Suprapubic skin (tissue), 4 donors: ENCODE results near the gene RUNX1. TPM values are rescaled to one million over a fixed set of nuclear protein-coding genes. Genes with fewer than 3 reads are reported as not detected.

Source experiments
- DNase-seq, 2 donors: peaks; one replicate each; pipeline ENCODE4 v3.0.0-alpha.2; 2019; ENCODE audit warnings: low spot score in 2 of 2
- H3K27ac ChIP-seq: fragments of 200-600 bp; sonication (generic); one replicate; pipeline ENCODE4 v1.5.1; 2019
- H3K27me3 ChIP-seq: fragments of 200-600 bp; sonication (generic); one replicate; pipeline ENCODE4 v1.5.1; 2019
- H3K36me3 ChIP-seq: fragments of 200-600 bp; sonication (generic); one replicate; pipeline ENCODE4 v1.5.1; 2019
- H3K4me1 ChIP-seq: fragments of 200-600 bp; sonication (generic); one replicate; pipeline ENCODE4 v1.5.1; 2019
- H3K4me3 ChIP-seq: fragments of 200-600 bp; sonication (generic); one replicate; pipeline ENCODE4 v1.5.1; 2019; ENCODE audit warnings: mild to moderate bottlenecking
- H3K9me3 ChIP-seq: fragments of 200-600 bp; sonication (generic); one replicate; pipeline ENCODE4 v1.5.1; 2019
- CTCF ChIP-seq, 2 donors: fragments of 200-600 bp in 1 of 2; fragments of 450-650 bp in 1 of 2; sonication (generic) in 1 of 2; IDR thresholded peaks; one replicate each; pipeline ENCODE4 v1.5.1; 2016 to 2019; ENCODE audit warnings: antibody characterized with exemption in 2 of 2, mild to moderate bottlenecking in 1 of 2, moderate library complexity in 1 of 2
- EP300 ChIP-seq: sonication (generic); formaldehyde crosslinking; IDR thresholded peaks from one replicate; pipeline ENCODE4 v1.6.1; 2017; ENCODE audit warnings: antibody characterized with exemption
- POLR2A ChIP-seq, 2 donors: fragments of 450-650 bp; IDR thresholded peaks; one replicate each; pipeline ENCODE4 v1.6.1; 2017; ENCODE audit warnings: antibody characterized with exemption in 2 of 2, mild to moderate bottlenecking in 2 of 2, moderate library complexity in 2 of 2
- POLR2AphosphoS5 ChIP-seq, 3 donors: sonication (generic); formaldehyde crosslinking; IDR thresholded peaks; one replicate each; pipeline ENCODE4 v1.6.1; 2017; ENCODE audit warnings: antibody characterized with exemption in 3 of 3
- WGBS: methylation state at CpG from one replicate; pipeline ENCODE4 v1.1.5; 2018; 5-methylcytosine and 5-hydroxymethylcytosine counted together
- total RNA-seq, 4 donors: library from RNA; depleted of rRNA; stranded (reverse); fragments of >200 nt; gene quantifications; one replicate each; pipeline ENCODE4 v1.1.0, GENCODE V29; 2016

Gene RUNX1
- total RNA-seq, 4 donors from 2014 or later, result 15.4 to 26.7 (median 20.5) TPM

DNA sequence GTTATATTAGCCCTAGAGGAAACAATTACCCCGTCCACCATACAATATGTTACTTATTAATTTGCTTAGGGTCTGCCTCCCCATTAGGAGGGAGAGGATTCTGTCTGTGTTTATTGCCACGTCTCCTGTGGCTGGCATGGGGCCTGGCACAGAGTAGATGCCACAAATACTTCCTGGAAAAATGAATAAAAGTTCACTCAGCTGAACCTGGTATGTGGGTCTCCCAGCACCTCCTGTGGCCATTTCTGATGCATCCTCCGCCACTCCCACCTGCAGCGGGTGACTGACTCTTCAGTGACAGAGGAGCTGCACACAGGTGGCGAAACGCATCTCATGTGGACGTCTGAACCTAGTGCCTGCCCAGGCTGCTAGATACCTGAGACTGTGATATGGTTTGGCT is 267.6 kb downstream of the RUNX1 start:
- Histone ChIP-seq H3K9me3 (no peaks in the 10 kb centered on the region), H3K27ac (no peak overlapping the region), H3K4me3 (no peak overlapping the region), H3K4me1 (no peaks in the 10 kb centered on the region), H3K27me3 (no peaks in the 10 kb centered on the region), H3K36me3 (no peaks in the 10 kb centered on the region)
- TF ChIP-seq EP300, result no peak
- TF ChIP-seq CTCF (IDR thresholded peaks at IDR 0.05), result no peak
- TF ChIP-seq POLR2A (IDR thresholded peaks at IDR 0.05), result no peak
- TF ChIP-seq POLR2AphosphoS5 (IDR thresholded peaks at IDR 0.05), result no peak
- DNase-seq, result no peak
- WGBS, result 81% methylated on average over 7 of the region's 7 CpGs

DNA sequence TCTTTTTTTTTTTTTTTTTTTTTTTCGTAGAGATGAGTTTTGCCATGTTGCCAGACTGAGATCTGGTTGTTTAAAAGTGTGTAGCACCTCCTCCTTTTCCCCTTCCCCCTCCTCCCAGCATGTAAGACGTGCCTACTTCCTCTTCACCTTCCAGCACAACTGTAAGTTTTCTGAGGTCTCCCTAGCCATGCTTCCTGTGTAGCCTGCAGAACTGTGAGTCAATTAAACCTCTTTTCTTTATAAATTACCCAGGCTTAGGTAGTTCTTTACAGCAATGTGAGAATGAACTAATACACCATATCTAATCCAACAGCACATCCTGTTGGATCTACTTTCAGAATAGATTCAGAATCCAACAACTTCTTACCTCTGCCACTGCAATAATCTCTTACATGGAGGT is 269.2 kb downstream of the RUNX1 start:
- no peaks in the 10 kb centered on the region for H3K27me3 ChIP-seq
- WGBS, result 42% methylated on average over 2 of the region's 2 CpGs
- no peak for TF ChIP-seq POLR2A (IDR thresholded peaks at IDR 0.05)
- TF ChIP-seq POLR2AphosphoS5 (IDR thresholded peaks at IDR 0.05), result no peak
- no peak for TF ChIP-seq CTCF (IDR thresholded peaks at IDR 0.05)
- H3K4me1 ChIP-seq, result no peaks in the 10 kb centered on the region
- no peaks in the 10 kb centered on the region for H3K9me3 ChIP-seq
- no peak overlapping the region for H3K4me3 ChIP-seq
- H3K36me3 ChIP-seq, result no peaks in the 10 kb centered on the region
- DNase-seq, result no peak
- H3K27ac ChIP-seq, result no peak overlapping the region

DNA sequence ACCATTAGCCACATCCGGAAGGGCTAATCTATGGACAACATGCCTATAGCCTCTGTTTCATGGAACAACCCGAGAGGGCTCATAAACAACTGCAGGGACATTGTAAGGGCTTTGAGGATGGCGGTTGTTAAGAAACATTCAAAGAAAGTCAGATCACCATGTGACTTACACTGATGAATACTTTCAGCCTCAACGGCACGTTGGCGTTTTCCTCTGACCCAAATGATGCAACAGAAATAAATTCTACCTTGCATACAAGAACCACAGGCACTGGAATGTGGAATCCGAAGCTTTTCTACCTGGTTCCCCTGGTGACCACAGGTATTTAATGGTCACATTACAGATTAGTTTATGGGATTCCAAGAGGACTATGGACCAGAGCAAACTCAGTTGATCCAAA is 273.3 kb downstream of the RUNX1 start:
- TF ChIP-seq POLR2AphosphoS5 (IDR thresholded peaks at IDR 0.05), result no peak
- TF ChIP-seq EP300, result no peak
- TF ChIP-seq CTCF (IDR thresholded peaks at IDR 0.05), result no peak
- no peak for TF ChIP-seq POLR2A (IDR thresholded peaks at IDR 0.05)
- Histone ChIP-seq H3K4me3 (no peak overlapping the region), H3K27me3 (no peaks in the 10 kb centered on the region), H3K27ac (no peak overlapping the region), H3K36me3 (no peaks in the 10 kb centered on the region), H3K9me3 (no peaks in the 10 kb centered on the region), H3K4me1 (no peaks in the 10 kb centered on the region)
- DNase-seq, result no peak
- WGBS, result 74% methylated on average over 7 of the region's 7 CpGs

- DNase-seq, result no peak
- no peak for TF ChIP-seq CTCF (IDR thresholded peaks at IDR 0.05)
- TF ChIP-seq EP300, result no peak
- TF ChIP-seq POLR2AphosphoS5 (IDR thresholded peaks at IDR 0.05), result no peak
- no peak for TF ChIP-seq POLR2A (IDR thresholded peaks at IDR 0.05)
- Histone ChIP-seq H3K4me1 (no peaks in the 10 kb centered on the region), H3K36me3 (no peaks in the 10 kb centered on the region), H3K27me3 (no peaks in the 10 kb centered on the region), H3K9me3 (no peaks in the 10 kb centered on the region), H3K4me3 (no peak overlapping the region), H3K27ac (no peak overlapping the region)
- 70% methylated on average over 2 of the region's 2 CpGs for WGBS
These were observed 274.4 kb downstream of the RUNX1 start for GRCh38 chr21:34774750-34775149.

DNA sequence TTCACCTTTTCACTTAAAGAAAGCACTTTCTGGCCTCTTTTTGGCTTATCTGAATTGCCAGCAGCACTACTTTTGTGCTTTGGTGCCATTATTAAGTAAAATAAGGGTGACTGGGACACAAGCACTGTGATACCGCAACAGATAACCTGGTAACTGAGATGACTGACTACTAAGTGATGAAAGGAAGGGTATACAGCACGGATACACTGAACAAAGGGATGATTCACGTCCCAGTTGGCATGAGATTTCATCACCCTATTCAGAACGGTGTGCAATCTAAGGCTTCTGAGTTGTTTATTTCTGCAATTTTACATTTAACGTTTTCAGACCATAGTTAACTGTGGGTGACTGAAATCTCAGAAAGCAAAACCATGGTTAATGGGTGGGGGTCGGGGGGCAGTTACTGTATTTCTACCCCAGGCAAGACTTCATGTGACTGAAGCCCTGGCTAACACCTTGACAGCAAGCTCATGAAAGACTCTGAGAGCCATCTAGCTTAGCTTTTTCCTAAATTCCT is 277.5 kb downstream of the RUNX1 start:
- Histone ChIP-seq H3K9me3 (no peaks in the 10 kb centered on the region), H3K27me3 (no peaks in the 10 kb centered on the region), H3K36me3 (no peaks in the 10 kb centered on the region), H3K4me3 (no peak overlapping the region), H3K27ac (no peak overlapping the region), H3K4me1 (no peaks in the 10 kb centered on the region)
- TF ChIP-seq POLR2AphosphoS5 (IDR thresholded peaks at IDR 0.05) (no peak), POLR2A (IDR thresholded peaks at IDR 0.05) (no peak), CTCF (IDR thresholded peaks at IDR 0.05) (no peak), EP300 (no peak)
- 64% methylated on average over 6 of the region's 6 CpGs for WGBS
- no peak for DNase-seq
